NAMALWA (cell line): ENCODE measurements around the gene NEURL1B.
A peak's percentile ranks its signal among the peaks of the same experiment; 100 is the strongest.

Experiments used
- DNase-seq: peaks from one replicate; pipeline ENCODE4 v3.0.0-alpha.2; 2015; ENCODE audit warnings: low spot score

The NEURL1B gene

DNA sequence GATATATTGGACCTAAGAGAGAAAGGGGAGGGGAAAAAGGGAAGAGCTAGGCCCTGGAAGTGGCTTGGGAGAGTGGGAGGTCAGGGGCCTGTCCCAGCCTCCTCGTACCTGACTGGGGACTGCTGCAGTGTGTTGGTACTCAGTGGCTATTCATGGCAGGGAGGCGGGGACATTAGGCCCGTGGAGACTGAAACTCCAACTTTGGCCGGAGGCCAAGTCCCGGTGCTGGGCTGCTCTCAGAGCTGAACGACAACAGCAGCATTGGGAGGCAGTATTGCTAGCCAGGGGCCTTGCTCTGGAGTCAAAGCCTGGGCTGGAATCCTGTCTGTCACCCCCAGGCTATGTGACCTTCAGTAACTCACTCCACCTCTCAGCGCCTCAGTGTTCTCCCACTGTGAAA, 37.8 kb downstream of the NEURL1B start:
- DNase-seq, result no peak

DNA sequence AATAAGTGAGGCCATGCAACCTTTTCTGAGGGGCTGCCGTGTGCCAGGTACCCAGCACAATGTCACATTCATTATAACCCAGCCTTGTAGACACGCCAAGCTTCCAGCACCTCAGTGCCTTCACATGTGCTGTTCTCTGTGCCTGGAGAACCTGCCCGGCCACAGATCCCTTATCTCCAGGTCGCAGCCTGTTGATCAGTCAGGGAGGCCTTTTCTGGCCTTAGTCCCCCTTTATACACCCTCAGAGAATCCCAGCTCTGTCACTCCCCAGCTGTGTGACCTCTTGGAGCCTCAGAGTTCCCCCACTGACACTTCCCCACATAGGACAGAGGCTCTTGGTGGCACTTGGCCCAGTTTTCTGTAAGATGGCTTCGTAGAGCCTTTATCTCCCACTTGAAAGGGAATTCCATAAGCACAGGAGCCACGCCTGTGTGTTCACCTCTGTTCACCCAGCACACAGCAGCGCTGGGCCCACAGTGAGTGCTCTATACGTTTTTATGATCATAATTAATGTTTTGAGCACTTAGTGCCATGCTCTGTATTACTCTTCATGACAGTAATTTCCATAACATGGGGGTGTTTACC, 38.7 kb downstream of the NEURL1B start:
- no peak for DNase-seq

DNA sequence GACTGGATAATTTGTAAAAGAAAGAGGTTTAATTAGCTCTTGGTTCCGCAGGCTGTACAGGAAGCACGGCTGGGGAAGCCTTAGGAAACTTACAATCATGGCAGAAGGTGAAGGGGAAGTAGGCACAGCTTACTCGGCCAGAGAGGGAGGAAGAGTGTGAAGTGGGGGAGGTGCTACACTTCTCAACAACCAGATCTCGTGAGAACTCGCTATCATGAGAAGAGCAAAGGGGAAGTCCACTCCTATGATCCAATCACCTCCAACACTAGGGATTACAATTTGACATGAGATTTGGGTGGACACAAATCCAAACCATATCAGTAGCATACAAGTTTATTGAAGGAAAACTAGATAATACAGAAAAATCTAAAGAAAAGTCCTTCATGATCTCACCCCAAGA, 39.9 kb downstream of the NEURL1B start:
- DNase-seq, result peak; percentile 55

DNA sequence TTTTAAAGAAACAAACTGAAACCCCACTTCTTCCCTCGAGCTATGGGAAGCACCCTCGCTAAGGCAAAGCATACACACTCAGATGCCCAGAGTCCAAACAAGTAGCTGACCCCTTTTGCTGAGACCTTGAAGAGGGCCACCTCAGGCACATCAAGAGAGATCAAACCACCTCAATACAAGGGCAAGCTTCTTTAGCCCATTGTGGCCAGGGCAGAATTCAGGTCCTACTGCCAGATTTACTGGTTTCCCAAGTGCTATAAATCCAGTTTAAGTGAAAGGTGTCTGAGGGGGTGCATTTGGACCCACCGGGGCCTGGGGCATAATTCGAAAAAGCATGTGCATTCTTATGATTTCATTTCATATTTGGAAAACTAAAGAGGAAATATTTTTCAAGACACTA, 40.4 kb downstream of the NEURL1B start:
- no peak for DNase-seq

DNA sequence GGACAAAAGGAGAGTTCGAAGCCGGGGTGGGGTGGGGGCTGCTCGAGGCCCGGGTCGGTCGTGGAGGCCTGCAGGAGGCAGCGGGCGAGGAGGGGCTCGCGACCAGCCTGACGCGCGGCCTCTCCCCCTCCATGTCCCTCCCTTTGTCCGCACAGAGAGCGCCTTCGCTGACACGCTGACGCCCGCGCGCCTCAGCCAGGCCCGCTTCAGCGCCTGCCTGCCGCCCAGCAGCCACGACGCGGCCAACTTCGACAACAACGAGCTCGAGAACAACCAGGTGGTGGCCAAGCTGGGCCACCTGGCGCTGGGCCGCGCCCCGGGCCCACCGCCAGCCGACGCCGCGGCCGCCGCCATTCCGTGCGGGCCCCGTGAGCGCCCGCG, 42.2 kb downstream of the NEURL1B start:
- DNase-seq, result no peak

DNA sequence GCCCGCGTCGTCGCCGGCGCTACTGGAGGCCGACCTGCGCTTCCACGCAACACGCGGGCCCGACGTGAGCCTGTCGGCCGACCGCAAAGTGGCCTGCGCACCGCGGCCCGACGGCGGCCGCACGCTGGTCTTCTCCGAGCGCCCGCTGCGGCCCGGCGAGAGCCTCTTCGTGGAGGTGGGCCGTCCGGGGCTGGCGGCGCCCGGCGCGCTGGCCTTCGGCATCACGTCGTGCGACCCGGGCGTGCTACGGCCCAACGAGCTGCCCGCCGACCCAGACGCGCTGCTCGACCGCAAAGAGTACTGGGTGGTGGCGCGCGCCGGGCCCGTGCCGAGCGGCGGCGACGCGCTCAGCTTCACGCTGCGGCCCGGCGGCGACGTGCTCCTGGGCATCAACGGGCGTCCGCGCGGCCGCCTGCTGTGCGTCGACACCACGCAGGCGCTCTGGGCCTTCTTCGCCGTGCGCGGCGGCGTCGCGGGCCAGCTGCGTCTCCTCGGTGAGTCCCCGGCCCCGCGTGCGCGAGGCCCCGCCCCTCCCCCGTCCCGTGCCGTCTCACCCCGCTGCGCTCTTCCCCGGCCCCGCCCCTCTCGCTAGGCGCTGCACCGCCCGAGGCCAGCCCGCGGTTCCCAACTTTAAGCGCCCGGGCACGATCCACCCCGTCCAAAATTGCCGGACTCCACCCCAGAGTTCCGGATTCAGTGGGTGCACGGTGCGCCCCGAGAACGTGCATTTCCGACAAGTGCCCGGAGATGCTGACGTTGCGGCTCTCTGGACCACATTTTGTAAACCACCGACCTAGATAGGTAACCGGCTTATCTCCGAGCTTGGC, 42.8 kb downstream of the NEURL1B start:
- no peak for DNase-seq

DNA sequence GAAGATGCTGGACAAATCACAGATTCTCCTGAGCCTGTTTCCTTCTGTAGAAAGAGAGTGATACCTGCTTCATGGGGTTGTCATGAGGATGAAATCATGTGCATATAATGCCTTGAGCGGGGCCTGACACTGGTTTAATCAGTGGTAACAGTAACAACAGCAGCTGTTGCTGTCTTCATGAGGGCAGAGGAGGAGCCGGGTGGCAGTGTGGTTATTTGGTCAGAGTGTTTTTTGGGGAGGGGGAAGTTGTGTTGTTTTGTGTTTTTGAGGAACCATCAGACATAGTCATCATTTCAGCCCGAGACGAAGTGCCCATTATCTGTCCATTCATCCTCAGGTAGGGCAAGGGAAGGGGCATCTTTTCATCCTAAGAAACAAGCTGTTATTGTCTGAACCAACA, 44.0 kb downstream of the NEURL1B start:
- DNase-seq, result no peak

DNA sequence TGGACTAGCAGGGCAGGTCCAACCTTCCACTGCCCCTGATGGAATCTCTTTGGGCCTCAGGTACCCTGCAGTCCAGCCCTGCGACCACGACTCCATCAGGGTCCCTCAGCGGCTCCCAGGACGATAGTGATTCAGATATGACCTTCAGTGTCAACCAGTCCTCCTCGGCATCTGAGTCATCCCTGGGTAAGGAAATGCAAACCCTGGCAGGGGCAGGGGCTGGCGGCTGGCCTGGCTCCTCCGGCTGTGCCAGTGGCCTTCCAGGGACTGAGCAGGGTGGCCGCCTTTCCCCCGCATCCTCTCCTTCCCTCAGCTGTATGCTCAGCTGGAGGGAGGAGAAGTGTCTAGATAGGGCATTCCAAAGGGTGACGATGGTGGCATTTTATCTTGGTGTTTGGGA, 45.0 kb downstream of the NEURL1B start:
- no peak for DNase-seq

DNA sequence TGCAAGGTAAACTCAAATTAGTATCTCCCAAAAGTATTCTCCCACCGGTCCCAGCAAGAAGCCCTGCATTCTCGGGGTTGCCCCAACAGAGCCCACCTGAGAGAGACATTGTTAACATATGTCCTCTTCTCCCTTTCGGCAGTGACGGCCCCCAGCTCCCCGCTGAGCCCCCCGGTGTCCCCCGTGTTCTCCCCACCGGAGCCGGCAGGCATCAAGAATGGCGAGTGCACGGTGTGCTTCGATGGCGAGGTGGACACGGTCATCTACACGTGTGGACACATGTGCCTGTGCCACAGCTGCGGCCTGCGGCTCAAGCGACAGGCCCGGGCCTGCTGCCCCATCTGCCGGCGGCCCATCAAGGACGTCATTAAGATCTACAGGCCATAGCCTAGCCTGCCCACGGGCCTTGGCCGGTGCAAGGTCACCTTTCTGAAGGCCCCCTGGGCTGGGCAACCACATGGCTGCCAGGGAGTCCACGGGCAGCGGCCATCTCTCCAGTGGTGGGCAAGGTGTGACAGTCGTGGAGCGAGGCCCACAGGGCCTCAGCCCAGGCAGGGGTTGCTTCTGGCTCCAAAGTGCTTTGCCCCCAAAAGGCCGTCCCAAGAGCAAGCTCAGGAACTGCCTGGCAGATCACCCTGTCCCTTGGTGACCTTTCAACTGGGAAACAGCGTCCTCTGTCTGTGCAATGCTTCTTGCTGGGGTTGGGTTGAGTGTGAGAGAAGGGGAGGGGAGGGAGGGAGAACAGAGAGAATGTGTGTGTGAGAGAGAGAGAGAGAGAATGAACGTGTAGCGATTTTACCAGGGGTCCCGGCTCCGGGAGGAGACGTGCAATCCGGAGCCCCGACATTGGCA, 45.7 kb downstream of the NEURL1B start:
- no peak for DNase-seq

DNA sequence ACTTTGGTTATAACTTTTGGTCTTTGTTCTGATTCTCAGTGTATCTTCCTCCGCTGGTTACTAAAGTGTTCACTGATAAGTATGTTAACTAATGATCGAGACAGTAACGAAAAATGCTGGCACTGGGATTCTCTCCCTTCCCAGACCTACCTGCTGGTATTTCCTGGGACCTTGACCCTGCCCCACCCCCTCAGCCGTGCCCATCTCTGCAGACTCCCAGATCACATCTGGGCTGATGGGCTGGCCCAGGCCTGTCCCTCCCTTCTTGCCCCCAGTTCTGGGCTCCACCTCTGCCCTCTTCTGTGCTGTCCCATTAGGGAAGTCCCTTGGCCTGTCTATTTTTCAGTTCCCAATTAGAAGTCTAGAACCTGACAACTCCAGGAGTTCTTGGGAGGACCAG, 46.9 kb downstream of the NEURL1B start:
- no peak for DNase-seq

DNA sequence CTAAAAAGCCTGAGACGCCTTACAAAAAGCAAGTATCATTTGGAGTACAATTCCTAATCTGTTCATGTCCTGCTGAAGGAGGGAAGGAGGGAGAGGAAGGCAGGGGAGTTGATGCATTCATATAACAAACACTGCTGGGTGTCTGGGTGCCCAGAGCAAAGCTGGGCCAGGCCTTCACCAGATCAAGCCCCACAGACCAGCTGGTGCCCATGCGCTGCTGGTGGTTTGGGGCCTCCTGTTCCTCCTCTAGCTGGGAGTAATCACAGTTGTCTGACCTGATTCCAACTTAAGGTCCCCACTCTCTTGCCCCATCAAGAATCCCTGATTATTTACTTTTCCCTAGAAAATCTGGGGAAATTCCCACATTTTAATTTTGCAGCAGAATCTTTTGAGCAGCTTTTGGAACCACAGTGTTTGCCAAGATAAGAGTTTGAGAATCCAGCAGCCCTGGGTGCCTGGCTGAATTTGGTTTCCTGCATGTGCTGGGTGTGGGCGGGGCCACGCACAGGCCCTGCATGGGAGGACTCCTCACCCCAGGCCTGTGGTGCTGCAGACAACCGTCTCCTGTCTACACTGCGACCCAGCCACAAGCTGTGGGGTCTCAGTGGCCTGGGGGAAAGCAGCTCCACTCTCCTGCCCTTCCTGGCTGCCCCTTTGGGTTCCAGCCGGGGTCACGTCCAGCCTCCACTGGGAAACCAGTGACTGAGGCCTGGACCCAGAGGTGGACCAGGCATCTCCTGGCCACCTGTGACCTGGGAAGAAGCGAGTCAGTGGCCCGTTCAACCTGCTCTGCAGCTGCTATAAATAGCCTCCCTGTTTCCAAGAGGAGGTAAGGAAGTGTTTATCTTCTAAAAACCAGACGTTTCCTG, 47.5 kb downstream of the NEURL1B start:
- peak; percentile 33 for DNase-seq

DNA sequence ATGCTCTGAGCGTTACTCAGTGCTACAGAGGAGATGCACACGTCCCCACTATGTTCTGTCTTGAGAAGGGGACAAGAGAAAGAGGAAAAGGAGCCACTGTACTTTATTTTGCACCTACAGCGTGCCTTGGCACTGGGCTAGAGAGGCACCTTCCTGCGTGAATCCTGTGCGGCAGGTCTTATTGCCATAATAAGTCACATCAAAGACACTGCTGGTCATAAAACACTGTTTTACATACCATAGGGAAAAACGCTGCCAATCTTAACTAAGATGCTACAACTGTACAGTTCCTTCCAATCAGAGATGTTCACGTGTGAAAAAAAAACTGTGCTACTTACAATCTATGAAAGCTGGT, 48.1 kb downstream of the NEURL1B start:
- DNase-seq, result no peak

DNA sequence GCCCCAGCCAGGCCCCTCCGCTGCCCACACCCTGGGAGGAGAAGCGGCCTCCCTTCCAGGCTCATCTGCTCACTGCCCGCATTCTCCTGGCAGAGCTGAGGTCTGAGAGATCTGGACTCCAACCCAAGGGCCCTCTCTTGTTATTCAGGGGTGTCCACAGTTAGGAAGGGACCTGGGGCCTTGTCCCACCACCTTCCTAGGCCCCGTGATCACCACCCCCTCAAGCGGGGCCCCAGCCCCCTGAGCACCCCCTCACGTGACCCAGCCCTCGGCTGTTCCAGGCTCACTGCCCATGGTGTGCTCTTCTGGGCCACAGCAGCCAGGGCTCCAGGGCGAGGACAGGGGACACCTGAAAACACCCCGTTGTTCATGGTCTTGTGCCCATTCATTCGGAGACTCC, 48.7 kb downstream of the NEURL1B start:
- DNase-seq, result no peak

DNA sequence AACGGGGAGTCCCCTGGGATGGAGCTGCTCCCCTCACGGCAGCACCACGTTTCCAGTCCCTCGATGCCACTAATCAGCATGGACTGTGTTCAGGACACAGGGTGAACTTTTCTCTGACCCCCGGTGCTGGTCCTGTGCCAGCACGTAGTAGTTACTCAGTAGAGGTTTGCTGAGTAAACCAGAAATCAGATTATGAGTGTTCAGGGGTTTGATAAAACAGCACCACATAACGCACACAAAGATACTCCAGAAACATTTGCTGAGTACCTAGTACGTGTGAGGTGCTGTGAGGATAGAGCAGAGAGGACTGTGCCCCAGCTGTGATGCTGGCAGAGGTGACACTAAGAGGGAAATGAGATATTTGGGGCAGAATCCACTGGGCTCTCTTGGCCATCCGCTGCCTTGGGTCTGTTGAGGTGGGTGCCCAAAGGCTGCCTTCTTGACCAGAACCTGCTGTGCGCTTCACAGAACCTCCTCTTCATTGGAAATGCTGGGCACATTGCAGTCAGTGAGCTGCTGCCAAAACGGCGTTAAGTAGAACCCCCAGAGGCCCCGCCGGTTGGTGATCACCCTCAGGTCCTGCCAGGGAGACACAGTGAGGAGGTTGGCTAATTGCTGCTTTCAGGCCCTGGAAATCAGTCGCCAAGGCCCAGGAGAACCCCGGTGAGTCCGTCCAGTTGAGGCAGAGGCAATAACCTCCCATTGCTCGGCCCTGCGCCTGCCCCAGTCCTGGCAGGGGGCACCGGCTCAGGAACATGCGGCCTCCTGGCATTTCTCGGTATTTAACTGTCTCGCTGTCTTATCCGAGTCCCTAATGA, 49.4 kb downstream of the NEURL1B start:
- no peak for DNase-seq

DNA sequence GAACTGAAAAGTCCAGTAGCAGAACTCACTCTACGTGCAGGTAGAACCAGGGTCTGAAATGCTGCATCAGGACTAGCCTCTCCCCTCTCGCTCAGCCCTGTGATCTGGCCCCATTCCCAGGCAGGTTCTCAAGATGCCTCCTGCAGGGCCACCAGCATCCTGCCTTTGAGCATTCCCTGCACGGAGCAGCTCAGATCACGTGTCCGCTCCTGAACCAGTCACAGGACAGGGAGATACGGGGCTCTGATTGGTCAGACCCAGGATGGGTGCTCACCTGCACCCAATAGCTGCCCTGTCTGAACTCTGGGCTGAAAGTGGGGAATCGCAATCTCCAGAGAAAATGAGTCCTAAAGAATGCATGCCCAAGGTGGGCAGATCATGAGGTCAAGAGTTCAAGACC, 50.8 kb downstream of the NEURL1B start:
- DNase-seq, result no peak

DNA sequence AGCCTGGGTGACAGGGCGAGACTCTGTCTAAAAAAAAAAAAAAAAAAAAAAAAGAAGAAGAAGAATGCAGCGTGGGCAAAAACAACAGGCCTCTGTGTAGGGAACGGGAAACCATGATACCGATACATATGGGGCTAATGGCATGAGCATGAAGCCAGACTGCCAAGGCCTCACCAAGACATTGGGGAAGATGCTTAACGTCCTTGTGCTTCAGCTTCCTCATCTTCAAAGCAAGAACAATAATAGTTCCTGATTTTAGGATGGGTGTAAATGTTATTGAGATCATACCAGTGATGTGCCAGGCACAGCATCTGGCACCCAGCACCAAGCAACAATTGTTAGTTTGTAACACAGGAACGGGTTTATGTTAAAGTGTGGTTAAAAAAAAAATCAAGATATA, 51.4 kb downstream of the NEURL1B start:
- no peak for DNase-seq

DNA sequence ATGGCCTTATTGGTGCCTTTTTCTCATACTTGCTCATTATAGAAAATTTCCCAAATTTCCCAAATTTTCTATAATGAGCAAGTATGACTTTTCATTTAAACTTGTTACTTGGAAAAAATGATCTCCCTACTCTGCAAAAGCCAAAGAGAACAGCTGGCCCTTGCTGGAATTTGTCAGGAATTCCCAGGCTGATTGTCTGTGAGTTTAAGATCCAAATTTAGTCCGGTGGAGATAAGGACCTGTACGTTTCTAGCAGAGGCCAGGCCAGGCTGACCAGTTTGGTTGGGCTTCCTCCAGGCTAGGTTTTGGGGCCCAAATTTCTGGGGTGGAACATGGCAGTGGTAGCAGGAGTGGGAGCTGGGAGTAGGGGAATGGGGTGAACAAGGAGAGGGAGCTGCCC, 51.9 kb downstream of the NEURL1B start:
- DNase-seq, result no peak

DNA sequence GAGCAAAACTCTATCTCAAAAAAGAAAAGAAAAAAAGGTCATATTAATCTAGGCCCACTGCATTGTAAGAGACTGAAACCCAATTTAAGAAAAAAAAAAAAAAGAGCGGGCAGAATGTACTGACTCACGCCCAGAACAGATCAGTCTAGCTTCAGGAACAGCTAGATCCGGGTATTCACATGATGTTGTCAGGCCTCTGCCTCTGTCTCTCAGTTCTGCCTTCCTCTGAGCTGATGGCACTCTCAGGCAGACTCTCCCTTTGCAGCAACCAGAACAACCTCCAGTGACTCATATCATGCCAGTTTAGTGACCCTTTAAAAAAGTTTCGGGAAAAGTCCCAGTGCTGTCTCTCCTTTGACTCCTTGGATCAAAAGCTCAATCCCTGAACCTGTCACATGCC, 53.0 kb downstream of the NEURL1B start:
- DNase-seq, result no peak

DNA sequence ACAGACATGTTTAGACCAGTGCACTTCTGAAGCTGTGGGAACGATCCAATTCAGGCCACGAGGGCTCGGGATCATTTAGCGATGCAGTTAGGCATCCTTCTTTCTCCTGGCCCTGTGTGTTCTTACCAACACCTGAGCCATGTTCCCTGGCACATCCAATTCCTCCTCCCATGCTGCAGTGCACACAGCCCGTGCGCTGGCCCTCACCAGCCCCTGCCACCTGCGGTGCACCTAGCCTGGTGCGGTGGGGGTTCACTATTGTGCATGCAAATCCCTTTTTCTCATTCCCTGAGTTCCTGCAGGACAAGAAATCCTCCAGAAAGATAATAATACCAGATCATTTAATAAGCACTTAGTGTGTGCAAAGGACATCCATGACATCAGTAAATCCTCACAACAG, 53.5 kb downstream of the NEURL1B start:
- DNase-seq, result no peak

DNA sequence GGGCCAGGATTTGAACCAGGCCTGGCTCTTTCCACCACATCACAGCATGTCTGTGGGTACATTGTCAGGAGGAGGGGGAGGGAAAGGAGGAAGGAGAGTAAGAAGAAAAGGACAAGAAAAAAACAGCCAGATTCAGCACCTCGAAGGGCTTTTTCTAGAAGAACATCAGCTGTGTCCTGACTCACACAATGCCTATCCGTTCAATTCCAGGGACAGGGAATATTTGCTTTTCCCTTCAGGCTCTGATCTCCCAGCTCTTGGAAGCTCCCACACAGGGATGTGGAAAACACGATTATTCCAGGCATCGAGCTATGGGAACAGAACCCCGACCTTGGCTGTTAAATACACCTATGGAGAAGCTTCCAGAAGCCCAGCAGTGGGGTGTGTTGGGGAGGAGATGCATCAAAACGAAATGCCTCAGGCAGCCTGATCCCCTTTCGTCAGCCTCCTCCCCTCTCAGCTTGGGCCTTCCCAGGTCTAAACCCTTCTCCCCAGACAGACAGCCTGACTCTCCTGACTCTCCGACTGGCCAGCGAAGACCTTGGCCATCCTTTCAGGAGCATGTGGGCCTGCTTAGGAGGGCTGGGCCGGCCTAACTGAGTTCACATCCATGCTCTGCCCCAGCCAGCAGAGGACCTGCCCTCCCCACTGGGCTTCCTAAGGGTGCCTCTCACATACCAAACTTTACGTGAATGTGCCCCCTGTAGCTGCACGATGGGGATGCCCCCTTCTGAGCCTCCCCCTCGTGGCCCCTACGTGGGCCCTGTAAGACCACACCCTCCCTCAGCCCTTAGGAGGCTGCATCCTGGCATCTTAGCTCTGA, 54.4 kb downstream of the NEURL1B start:
- no peak for DNase-seq
